HEK293 (cell line): ENCODE results near the gene UBE2J2.

Experiments used
- CTCF ChIA-PET: fragments of 350-600 bp; formaldehyde crosslinking; extraction: SDS; loops from one replicate; lab custom pipeline; 2021; ENCODE audit warnings: antibody characterized with exemption; lab: Yijun Ruan, JAX
- POLR2A ChIA-PET: fragments of 300-600 bp; formaldehyde crosslinking; extraction: SDS; loops from one replicate; lab custom pipeline; 2020; ENCODE audit warnings: antibody characterized with exemption, inconsistent platforms; lab: Yijun Ruan, JAX
- H3K27ac ChIP-seq: fragments of 200-500 bp; sonication (Bioruptor generic); 2 replicates; pipeline ENCODE4 v1.5.1; 2014; ENCODE audit warnings: low read depth, low read length, control low read depth, inconsistent platforms; ENCODE audit errors: extremely low read depth
- H3K36me3 ChIP-seq, 2 experiments: fragments of 200-500 bp in 1 of 2; sonication (Bioruptor generic) in 1 of 2; 1 replicate in 1 of 2; 2 replicates in 1 of 2; pipeline ENCODE4 v1.5.1; 2014 to 2017; ENCODE audit warnings: inconsistent platforms in 2 of 2, low read length in 2 of 2; ENCODE audit not compliant: control insufficient read depth in 2 of 2, insufficient read depth in 1 of 2
- H3K4me1 ChIP-seq: fragments of 200-500 bp; sonication (Bioruptor generic); 2 replicates; pipeline ENCODE4 v1.5.1; 2014; ENCODE audit warnings: mild to moderate bottlenecking, low read length, inconsistent platforms; ENCODE audit not compliant: control insufficient read depth, insufficient read depth
- H3K4me3 ChIP-seq: 2 replicates; pipeline ENCODE4 v1.5.1; 2011; ENCODE audit warnings: low read depth, mild to moderate bottlenecking, control low read depth, low read length, moderate library complexity
- H3K9me3 ChIP-seq: fragments of 200-500 bp; sonication (Bioruptor generic); 2 replicates; pipeline ENCODE4 v1.5.1; 2014; ENCODE audit warnings: low read depth, low read length, inconsistent platforms; ENCODE audit not compliant: control insufficient read depth, insufficient read depth
- KLF7 ChIP-seq: fragments of 450-650 bp; formaldehyde crosslinking; IDR thresholded peaks from 2 replicates; pipeline ENCODE4 v1.5.1; 2016; ENCODE audit warnings: missing biosample characterization, missing genetic modification characterization, borderline replicate concordance
- ZIC2 ChIP-seq: fragments of 450-650 bp; formaldehyde crosslinking; IDR thresholded peaks from 2 replicates; pipeline ENCODE4 v1.5.1; 2016; ENCODE audit warnings: missing biosample characterization, missing genetic modification characterization
- ZNF214 ChIP-seq: fragments of 450-650 bp; formaldehyde crosslinking; IDR thresholded peaks from 2 replicates; pipeline ENCODE4 v1.5.1; 2017; ENCODE audit warnings: missing biosample characterization, mild to moderate bottlenecking, missing genetic modification characterization, borderline replicate concordance
- ZNF221 ChIP-seq: fragments of 450-650 bp; formaldehyde crosslinking; IDR thresholded peaks from 2 replicates; pipeline ENCODE4 v1.5.1; 2017; ENCODE audit warnings: missing biosample characterization, missing genetic modification characterization, borderline replicate concordance
- ZNF335 ChIP-seq: fragments of 450-650 bp; formaldehyde crosslinking; conservative IDR thresholded peaks from 2 replicates; pipeline ENCODE4 v1.5.1; 2016; ENCODE audit warnings: missing biosample characterization, missing genetic modification characterization
- ZNF433 ChIP-seq: fragments of 450-650 bp; formaldehyde crosslinking; IDR thresholded peaks from 2 replicates; pipeline ENCODE4 v1.5.1; 2016; ENCODE audit warnings: missing biosample characterization, missing genetic modification characterization, low read depth
- ZNF473 ChIP-seq: fragments of 450-650 bp; formaldehyde crosslinking; IDR thresholded peaks from 2 replicates; pipeline ENCODE4 v1.5.1; 2017; ENCODE audit warnings: missing biosample characterization, missing genetic modification characterization
- ZNF623 ChIP-seq: fragments of 450-650 bp; formaldehyde crosslinking; IDR thresholded peaks from 2 replicates; pipeline ENCODE4 v1.5.1; 2016; ENCODE audit warnings: missing biosample characterization, missing genetic modification characterization
- ZNF660 ChIP-seq: fragments of 450-650 bp; IDR thresholded peaks from 2 replicates; pipeline ENCODE4 v1.5.1; 2018; ENCODE audit warnings: missing biosample characterization, mild to moderate bottlenecking, missing genetic modification characterization
- ZNF785 ChIP-seq: fragments of 450-650 bp; formaldehyde crosslinking; IDR thresholded peaks from 2 replicates; pipeline ENCODE4 v1.5.1; 2016; ENCODE audit warnings: missing biosample characterization, missing genetic modification characterization
- TF ChIP-seq, protein P1 (sequence below): fragments of 450-650 bp; formaldehyde crosslinking; IDR thresholded peaks from 2 replicates; pipeline ENCODE4 v1.5.1; 2017; ENCODE audit warnings: missing biosample characterization, missing genetic modification characterization
- TF ChIP-seq, protein P2 (sequence below): fragments of 450-650 bp; formaldehyde crosslinking; IDR thresholded peaks from 2 replicates; pipeline ENCODE4 v1.5.1; 2017; ENCODE audit warnings: missing biosample characterization, mild to moderate bottlenecking, missing genetic modification characterization, moderate library complexity
- TF ChIP-seq, protein P3 (sequence below): fragments of 450-650 bp; formaldehyde crosslinking; IDR thresholded peaks from 2 replicates; pipeline ENCODE4 v1.5.1; 2016; ENCODE audit warnings: missing biosample characterization, missing genetic modification characterization
- TF ChIP-seq, protein P4 (sequence below): fragments of 450-650 bp; formaldehyde crosslinking; IDR thresholded peaks from 2 replicates; pipeline ENCODE4 v1.5.1; 2016; ENCODE audit warnings: missing biosample characterization, missing genetic modification characterization
- TF ChIP-seq, protein P5 (sequence below): fragments of 450-650 bp; formaldehyde crosslinking; IDR thresholded peaks from 2 replicates; pipeline ENCODE4 v1.5.1; 2016; ENCODE audit warnings: missing biosample characterization, missing genetic modification characterization

The UBE2J2 gene

DNA sequence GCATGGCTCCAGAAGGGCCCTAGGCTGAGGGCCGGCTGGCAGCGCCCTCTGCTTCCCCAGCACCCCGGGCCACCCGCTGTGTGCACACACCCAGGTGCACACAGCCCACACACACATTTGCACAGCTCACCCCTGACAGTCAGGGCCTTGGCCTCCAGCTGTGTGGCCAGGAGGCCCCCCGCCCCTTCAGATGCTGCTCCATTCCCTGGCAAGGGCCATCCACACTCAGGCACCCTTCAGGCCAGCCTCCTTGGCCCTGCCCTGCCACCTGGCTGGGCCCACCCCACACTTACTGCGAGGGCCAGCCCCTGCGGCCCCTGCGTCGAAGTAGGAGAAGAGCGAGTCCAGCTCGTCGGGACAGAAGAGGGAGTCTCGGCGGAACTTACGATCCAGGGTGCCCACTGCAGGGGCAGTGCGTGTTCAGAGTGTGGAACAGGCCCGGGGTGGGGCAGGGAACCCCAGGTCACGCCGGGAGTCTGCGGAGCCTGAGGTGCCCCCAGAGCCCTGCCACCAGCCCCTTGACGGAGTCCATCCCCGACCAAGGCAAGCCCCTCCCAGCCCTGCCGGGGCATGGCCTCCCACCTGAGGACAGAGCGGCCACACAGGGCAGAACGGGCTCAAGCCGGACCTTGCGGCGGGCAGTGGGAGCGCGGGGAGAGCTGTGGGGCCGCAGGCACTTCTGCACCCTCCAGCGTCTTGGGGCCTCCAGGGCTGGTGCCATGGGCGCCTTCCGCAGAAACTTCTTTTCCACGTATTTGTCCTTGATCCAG is 21.7 kb upstream of the UBE2J2 start (continued):
- TF ChIP-seq KLF7 (tag by site-specific recombination) = no peak
- TF ChIP-seq ZNF623 = no peak
- TF ChIP-seq, protein P1, sequence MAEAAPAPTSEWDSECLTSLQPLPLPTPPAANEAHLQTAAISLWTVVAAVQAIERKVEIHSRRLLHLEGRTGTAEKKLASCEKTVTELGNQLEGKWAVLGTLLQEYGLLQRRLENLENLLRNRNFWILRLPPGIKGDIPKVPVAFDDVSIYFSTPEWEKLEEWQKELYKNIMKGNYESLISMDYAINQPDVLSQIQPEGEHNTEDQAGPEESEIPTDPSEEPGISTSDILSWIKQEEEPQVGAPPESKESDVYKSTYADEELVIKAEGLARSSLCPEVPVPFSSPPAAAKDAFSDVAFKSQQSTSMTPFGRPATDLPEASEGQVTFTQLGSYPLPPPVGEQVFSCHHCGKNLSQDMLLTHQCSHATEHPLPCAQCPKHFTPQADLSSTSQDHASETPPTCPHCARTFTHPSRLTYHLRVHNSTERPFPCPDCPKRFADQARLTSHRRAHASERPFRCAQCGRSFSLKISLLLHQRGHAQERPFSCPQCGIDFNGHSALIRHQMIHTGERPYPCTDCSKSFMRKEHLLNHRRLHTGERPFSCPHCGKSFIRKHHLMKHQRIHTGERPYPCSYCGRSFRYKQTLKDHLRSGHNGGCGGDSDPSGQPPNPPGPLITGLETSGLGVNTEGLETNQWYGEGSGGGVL (tag by site-specific recombination) = no peak
- 0 out of 2 replicates have a peak, but pooled peaks have one; percentile 55 for TF ChIP-seq ZIC2
- TF ChIP-seq ZNF221 = no peak
- TF ChIP-seq, protein P2, sequence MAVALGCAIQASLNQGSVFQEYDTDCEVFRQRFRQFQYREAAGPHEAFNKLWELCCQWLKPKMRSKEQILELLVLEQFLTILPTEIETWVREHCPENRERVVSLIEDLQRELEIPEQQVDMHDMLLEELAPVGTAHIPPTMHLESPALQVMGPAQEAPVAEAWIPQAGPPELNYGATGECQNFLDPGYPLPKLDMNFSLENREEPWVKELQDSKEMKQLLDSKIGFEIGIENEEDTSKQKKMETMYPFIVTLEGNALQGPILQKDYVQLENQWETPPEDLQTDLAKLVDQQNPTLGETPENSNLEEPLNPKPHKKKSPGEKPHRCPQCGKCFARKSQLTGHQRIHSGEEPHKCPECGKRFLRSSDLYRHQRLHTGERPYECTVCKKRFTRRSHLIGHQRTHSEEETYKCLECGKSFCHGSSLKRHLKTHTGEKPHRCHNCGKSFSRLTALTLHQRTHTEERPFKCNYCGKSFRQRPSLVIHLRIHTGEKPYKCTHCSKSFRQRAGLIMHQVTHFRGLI = no peak
- no peak for TF ChIP-seq ZNF785 (tag by site-specific recombination)
- no peak for TF ChIP-seq ZNF473 (tag by site-specific recombination)
- TF ChIP-seq, protein P3, sequence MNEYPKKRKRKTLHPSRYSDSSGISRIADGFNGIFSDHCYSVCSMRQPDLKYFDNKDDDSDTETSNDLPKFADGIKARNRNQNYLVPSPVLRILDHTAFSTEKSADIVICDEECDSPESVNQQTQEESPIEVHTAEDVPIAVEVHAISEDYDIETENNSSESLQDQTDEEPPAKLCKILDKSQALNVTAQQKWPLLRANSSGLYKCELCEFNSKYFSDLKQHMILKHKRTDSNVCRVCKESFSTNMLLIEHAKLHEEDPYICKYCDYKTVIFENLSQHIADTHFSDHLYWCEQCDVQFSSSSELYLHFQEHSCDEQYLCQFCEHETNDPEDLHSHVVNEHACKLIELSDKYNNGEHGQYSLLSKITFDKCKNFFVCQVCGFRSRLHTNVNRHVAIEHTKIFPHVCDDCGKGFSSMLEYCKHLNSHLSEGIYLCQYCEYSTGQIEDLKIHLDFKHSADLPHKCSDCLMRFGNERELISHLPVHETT (tag by site-specific recombination) = no peak
- TF ChIP-seq, all 188 proteins: peak for 6

DNA sequence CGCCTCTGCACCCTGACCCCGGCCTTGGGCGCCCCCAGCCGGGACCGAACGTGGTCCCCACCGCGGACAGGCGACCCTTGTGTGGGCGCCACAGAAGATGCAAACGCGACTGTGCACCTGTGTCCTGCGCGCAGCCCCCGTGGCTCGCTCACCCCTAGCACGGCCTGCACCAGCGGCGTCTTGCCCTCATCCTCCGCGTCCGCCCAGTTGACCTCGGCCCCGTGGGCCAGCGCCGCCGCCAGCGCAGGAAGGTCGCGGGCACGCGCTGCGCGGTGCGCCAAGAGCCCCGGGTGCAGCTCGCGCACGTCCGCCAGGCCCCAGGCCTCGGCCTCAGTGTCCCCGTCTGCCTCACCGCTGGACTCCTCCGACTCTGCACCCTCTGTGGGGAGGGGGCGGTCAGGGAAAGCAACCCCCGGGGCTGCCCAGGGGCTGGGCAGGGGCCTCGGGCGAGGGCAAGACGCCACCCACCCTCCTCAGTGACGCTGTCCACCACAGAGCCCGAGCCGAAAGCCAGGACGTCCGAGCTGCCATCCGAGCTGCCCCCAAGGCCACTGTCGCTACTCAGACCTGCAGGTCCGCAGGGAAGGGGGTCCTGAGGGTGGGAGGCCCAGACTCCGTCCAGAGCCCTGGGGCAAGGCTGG is 20.7 kb upstream of the UBE2J2 start:
- H3K27ac ChIP-seq = no peak overlapping the region
- H3K4me3 ChIP-seq = no peak overlapping the region
- TF ChIP-seq ZNF433 (tag by site-specific recombination) (no peak), ZNF473 (tag by site-specific recombination) (no peak), ZNF214 (tag by site-specific recombination) (no peak), ZNF660 (no peak), ZNF335 (no peak)
- TF ChIP-seq, protein P4, sequence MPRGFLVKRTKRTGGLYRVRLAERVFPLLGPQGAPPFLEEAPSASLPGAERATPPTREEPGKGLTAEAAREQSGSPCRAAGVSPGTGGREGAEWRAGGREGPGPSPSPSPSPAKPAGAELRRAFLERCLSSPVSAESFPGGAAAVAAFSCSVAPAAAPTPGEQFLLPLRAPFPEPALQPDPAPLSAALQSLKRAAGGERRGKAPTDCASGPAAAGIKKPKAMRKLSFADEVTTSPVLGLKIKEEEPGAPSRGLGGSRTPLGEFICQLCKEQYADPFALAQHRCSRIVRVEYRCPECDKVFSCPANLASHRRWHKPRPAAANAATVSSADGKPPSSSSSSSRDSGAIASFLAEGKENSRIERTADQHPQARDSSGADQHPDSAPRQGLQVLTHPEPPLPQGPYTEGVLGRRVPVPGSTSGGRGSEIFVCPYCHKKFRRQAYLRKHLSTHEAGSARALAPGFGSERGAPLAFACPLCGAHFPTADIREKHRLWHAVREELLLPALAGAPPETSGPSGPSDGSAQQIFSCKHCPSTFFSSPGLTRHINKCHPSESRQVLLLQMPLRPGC (tag by site-specific recombination) = no peak
- TF ChIP-seq, protein P5, sequence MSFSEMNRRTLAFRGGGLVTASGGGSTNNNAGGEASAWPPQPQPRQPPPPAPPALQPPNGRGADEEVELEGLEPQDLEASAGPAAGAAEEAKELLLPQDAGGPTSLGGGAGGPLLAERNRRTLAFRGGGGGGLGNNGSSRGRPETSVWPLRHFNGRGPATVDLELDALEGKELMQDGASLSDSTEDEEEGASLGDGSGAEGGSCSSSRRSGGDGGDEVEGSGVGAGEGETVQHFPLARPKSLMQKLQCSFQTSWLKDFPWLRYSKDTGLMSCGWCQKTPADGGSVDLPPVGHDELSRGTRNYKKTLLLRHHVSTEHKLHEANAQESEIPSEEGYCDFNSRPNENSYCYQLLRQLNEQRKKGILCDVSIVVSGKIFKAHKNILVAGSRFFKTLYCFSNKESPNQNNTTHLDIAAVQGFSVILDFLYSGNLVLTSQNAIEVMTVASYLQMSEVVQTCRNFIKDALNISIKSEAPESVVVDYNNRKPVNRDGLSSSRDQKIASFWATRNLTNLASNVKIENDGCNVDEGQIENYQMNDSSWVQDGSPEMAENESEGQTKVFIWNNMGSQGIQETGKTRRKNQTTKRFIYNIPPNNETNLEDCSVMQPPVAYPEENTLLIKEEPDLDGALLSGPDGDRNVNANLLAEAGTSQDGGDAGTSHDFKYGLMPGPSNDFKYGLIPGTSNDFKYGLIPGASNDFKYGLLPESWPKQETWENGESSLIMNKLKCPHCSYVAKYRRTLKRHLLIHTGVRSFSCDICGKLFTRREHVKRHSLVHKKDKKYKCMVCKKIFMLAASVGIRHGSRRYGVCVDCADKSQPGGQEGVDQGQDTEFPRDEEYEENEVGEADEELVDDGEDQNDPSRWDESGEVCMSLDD = no peak
- no peaks in the 10 kb centered on the region for H3K4me1 ChIP-seq
- POLR2A ChIA-PET = no interaction called here
- H3K36me3 ChIP-seq = peaks cover 0 to 41% of the 10 kb centered on the region in 2 experiments; a peak in 1 of 3 replicates
- H3K9me3 ChIP-seq = no peaks in the 10 kb centered on the region
- CTCF ChIA-PET = interaction anchor here (1.0 kb wide), 1 partner anchor 305 kb away, joined by 3 read pairs; no protein-coding TSS in a partner anchor
